Fibroblast of skin of right quadriceps (primary cell): ENCODE results near the gene RANBP3.
A peak's percentile ranks its signal among the peaks of the same experiment; 100 is the strongest.

Source experiments
- DNase-seq: peaks from one replicate; pipeline ENCODE4 v3.0.0-alpha.2; 2013

Gene RANBP3

GRCh38 chr19:5874496-5874895, 103.4 kb downstream of the RANBP3 start:
- DNase-seq, result peak; percentile 60

GRCh38 chr19:5873617-5874199, 104.2 kb downstream of the RANBP3 start:
- DNase-seq, result no peak

DNA sequence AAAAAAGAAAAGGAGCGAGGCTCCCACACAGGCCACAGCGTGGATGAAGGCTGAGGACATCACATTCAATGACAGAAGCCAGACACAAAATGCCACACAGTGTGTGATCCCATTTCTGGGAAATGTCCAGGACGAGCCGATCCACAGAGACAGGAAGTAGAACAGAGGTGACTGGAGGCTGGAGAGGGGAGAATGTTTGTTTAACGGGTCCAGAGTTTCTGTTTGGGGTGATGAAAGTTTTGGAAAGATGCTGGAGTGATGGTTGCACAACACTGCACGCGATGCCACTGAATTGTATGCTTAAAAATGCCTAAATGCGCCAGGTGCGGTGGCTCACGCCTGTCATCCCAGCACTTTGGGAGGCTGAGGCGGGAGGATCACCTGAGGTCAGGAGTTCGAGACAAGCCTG, 107.0 kb downstream of the RANBP3 start:
- DNase-seq, result no peak

DNA sequence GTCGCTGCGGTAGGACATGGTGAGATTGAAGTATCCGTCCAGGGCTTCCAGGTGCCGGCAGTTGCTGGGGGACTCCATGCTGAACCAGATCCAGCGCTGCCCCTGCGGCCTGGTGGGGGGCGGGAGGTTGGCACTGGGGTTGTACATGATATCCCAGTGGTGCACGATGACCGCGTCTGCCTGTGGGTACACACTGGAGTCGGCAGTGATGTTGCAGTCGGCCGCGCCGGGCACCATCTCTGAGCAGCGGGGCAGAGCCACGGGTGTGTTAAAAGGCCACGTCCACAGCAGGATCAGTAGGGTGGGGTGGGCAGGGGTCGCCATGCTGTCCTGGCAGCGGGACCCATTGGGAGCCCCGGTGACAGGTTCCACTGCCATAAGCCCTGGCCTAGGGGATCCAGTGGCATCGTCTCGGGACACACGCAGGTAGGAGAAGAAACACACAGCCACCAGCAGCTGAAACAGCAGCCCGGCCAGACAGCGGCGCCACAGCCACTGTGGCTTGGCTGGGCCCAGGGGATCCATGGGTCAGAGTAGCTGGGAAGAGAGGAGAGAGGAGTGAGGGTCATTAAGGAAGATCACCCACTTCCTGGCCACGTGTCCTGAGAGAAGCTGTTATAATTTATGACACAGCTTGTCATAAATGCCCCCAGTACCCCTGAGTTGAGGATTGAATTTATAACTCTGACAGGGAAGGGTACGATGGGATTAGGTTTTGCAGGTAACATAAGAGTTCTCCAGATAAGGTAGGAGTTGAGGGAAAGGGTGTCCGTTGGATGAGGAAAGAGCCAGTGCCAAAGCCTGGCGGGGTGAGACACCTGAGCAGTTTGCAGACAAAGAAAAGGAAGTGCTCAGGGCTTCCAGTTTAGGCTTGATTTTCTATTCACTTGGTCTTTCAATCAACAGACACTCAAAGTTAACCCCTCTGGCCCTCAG, 110.5 kb downstream of the RANBP3 start:
- DNase-seq, result no peak
